Lung (tissue), 12 donors: ENCODE data around the gene FAIM2. TPM values are rescaled to one million over a fixed set of nuclear protein-coding genes. Genes with fewer than 3 reads are reported as not detected.
A peak's percentile ranks its signal among the peaks of the same experiment; 100 is the strongest.

Experiments used
- ATAC-seq: fragments of 200-7000 bp; cut with Tn5 transposase; one replicate; pipeline ENCODE4 v1.9.1; 2020; ENCODE audit warnings: moderate number of reproducible peaks; ENCODE audit not compliant: insufficient read depth, low FRiP score
- DNase-seq, 3 donors: peaks; one replicate each; pipeline ENCODE4 v3.0.0-alpha.2; 2013 to 2017
- H3K27ac ChIP-seq, 2 donors: one replicate each; pipeline ENCODE4 v1.5.1; 2013; ENCODE audit warnings: mild to moderate bottlenecking in 2 of 2, moderate library complexity in 2 of 2, control low read depth in 1 of 2, inconsistent platforms in 1 of 2, low read depth in 1 of 2, low read length in 1 of 2
- H3K27me3 ChIP-seq, 3 donors: one replicate each; pipeline ENCODE4 v1.5.1; 2013; ENCODE audit warnings: low read length in 2 of 3; ENCODE audit not compliant: control insufficient read depth in 3 of 3, insufficient read depth in 3 of 3
- H3K36me3 ChIP-seq, 4 donors: one replicate each; pipeline ENCODE4 v1.5.1; 2013; ENCODE audit warnings: low read length in 4 of 4, mild to moderate bottlenecking in 1 of 4, moderate library complexity in 1 of 4; ENCODE audit not compliant: control insufficient read depth in 4 of 4, insufficient read depth in 4 of 4
- H3K4me1 ChIP-seq, 5 donors: one replicate each; pipeline ENCODE4 v1.5.1; 2013; ENCODE audit warnings: low read length in 5 of 5, mild to moderate bottlenecking in 2 of 5, moderate library complexity in 1 of 5; ENCODE audit not compliant: control insufficient read depth in 5 of 5, insufficient read depth in 5 of 5
- H3K4me3 ChIP-seq: one replicate; pipeline ENCODE4 v1.5.1; 2013; ENCODE audit warnings: mild to moderate bottlenecking, control low read depth, moderate library complexity
- H3K9ac ChIP-seq, 2 donors: one replicate each; pipeline ENCODE4 v1.5.1; 2013; ENCODE audit warnings: low read length in 2 of 2, control low read depth in 1 of 2; ENCODE audit not compliant: insufficient read depth in 1 of 2
- H3K9me3 ChIP-seq, 4 donors: one replicate each; pipeline ENCODE4 v1.5.1; 2013; ENCODE audit warnings: low read length in 3 of 4, mild to moderate bottlenecking in 1 of 4, moderate library complexity in 1 of 4; ENCODE audit not compliant: control insufficient read depth in 4 of 4, insufficient read depth in 3 of 4
- WGBS, 2 donors: extraction: QIAGEN DNeasy Blood & Tissue Kit; methylation state at CpG; one replicate each; pipeline ENCODE4 v1.1.7; 2013; 5-methylcytosine and 5-hydroxymethylcytosine counted together
- polyA plus RNA-seq, 2 donors: library from polyadenylated mRNA; stranded (reverse); fragments of 200-250 nt; gene quantifications; one replicate each; pipeline ENCODE4 v1.2.1, GENCODE V29; 2013
- total RNA-seq, 2 donors: library from RNA; depleted of rRNA in 1 of 2; stranded (reverse); fragments of >200 nt in 1 of 2; gene quantifications; one replicate each; pipeline ENCODE4 v1.2.1, GENCODE V29; 2014 to 2021
- TF ChIP-seq, protein P1 (sequence below): IDR thresholded peaks from 2 replicates; pipeline ENCODE4 v1.5.1; 2012; ENCODE audit warnings: mild to moderate bottlenecking; ENCODE audit errors: control extremely low read depth, extremely low read depth
- donor health status: control.
- donor health status: control.
- donor health status: Bipolar disorder and iron deficiency.
- donor health status: healthy.
- donor health status: DM: yes; HTN: yes; CAD: no.

Gene FAIM2
- total and polyA plus RNA-seq, 4 donors, result 0.46 to 1.4 (median 0.55) TPM

DNA sequence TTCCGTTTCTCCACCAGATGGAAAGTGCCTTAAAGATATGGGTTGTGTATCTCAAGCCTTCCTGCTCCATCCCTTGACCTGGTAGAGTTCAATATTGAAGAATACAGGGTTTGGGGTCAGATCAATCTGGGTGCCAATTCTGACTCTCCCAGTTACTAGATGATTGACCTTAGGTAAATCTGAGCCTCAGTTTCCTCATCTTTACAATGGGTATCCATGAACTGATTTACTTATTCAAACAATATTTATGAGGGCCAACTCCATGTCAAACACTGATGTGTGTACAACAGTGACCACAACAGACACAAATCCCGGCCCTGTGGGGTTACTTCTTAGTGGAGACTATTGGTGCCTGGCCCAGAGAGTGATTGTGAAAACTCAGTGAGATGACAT is 7.5 kb upstream of the FAIM2 start:
- Histone ChIP-seq H3K27me3 (no peaks in the 10 kb centered on the region), H3K9me3 (no peaks in the 10 kb centered on the region), H3K9ac (no peak overlapping the region), H3K4me1 (peaks cover 0 to 15% (median 3%) of the 10 kb centered on the region in 5 donors), H3K27ac (no peak overlapping the region), H3K36me3 (no peaks in the 10 kb centered on the region), H3K4me3 (no peak overlapping the region)
- no peak for DNase-seq
- TF ChIP-seq, protein P1, sequence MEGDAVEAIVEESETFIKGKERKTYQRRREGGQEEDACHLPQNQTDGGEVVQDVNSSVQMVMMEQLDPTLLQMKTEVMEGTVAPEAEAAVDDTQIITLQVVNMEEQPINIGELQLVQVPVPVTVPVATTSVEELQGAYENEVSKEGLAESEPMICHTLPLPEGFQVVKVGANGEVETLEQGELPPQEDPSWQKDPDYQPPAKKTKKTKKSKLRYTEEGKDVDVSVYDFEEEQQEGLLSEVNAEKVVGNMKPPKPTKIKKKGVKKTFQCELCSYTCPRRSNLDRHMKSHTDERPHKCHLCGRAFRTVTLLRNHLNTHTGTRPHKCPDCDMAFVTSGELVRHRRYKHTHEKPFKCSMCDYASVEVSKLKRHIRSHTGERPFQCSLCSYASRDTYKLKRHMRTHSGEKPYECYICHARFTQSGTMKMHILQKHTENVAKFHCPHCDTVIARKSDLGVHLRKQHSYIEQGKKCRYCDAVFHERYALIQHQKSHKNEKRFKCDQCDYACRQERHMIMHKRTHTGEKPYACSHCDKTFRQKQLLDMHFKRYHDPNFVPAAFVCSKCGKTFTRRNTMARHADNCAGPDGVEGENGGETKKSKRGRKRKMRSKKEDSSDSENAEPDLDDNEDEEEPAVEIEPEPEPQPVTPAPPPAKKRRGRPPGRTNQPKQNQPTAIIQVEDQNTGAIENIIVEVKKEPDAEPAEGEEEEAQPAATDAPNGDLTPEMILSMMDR, result no peak
- WGBS, 2 donors, result 91% methylated on average over 2 of the region's 2 CpGs
- no peak for ATAC-seq

DNA sequence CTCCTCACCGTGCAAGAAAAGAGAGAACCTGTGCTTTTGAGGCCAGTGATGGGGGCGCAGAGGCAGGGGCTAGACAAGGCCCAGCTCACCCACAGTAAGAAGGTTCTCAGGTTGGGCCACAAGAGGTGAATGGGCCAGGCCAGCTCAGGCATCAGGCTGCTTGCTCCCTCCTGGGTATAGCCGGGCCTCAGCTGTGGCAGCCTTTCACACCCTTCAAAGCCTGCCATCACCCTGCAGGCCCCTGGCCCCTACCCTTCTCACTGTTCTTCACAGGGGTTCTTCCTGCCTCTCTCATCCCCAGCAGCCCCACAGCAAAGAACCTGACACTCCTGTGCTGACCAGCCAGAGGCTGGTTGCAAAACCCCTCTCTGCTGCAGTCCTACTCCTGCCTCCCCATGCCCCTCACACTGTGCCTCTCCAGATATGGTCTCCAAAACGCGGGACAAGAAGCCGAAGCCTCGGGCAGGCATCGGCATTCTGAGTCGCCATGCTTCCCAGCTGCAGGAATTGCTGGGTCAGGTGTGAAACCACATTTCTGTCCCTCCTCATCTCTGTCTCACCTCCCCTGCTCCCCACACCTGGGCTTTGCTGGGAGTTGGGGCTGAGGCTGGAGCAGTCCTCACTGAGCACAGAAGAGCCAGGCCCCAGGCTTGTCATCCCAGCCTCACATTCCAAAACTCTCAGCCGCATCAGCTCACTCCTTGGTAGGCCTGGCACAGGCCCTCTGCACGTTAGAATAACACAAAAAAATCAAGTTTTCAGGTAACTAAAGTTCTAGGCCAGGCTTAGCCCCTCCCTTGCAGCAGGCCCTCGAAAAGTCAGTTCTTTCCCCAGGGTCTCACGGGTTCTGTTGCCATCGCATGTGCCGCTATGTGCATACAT is 6.9 kb upstream of the FAIM2 start:
- no peak for DNase-seq
- Histone ChIP-seq H3K27me3 (no peaks in the 10 kb centered on the region), H3K4me3 (no peak overlapping the region), H3K4me1 (peaks cover 0 to 15% (median 3%) of the 10 kb centered on the region in 5 donors), H3K27ac (no peak overlapping the region), H3K9ac (no peak overlapping the region), H3K9me3 (no peaks in the 10 kb centered on the region), H3K36me3 (no peaks in the 10 kb centered on the region)
- no peak for ATAC-seq
- TF ChIP-seq, protein P1, result no peak
- 94 to 96% methylated on average over 15 of the region's 15 CpGs for WGBS, 2 donors

DNA sequence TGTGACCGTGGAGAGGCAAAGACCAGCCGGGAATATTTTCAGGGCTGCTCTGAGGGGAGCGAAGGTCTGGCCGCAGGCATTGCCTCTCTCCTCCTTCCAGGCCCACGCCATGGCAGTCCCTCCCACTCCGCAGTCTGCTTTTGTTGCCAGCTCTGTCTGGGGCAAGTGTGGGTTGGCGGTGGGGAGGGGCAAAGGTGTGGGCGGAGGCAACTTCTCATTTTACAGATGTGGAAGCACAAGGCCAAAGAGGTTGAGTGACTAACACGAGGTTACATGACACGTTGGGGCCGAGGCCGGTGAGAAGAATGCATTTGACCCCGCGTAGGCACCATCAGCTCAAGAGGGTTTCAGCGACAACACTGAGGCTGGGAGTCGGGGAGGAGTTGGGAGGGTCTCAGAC is 6.1 kb upstream of the FAIM2 start:
- no peak overlapping the region for H3K27ac ChIP-seq
- DNase-seq, result peak in 2 of 3 donors; percentile 58 to 60
- no peak overlapping the region for H3K9ac ChIP-seq
- TF ChIP-seq, protein P1, result no peak
- peak; percentile 77 for ATAC-seq
- 63 to 79% methylated on average over 16 of the region's 16 CpGs for WGBS, 2 donors
- H3K4me1 ChIP-seq, result peaks cover 0 to 15% (median 3%) of the 10 kb centered on the region in 5 donors
- H3K27me3 ChIP-seq, result no peaks in the 10 kb centered on the region
- no peaks in the 10 kb centered on the region for H3K36me3 ChIP-seq
- no peaks in the 10 kb centered on the region for H3K9me3 ChIP-seq
- H3K4me3 ChIP-seq, result no peak overlapping the region
